ENCODE data around the gene CUL2.
A peak's percentile ranks its signal among the peaks of the same experiment; 100 is the strongest.
"Not testable (repeated sequence)": the region's sequence is repeated elsewhere in the genome, so short reads cannot be mapped to it uniquely, and the experiment has no call there.

The CUL2 gene

DNA sequence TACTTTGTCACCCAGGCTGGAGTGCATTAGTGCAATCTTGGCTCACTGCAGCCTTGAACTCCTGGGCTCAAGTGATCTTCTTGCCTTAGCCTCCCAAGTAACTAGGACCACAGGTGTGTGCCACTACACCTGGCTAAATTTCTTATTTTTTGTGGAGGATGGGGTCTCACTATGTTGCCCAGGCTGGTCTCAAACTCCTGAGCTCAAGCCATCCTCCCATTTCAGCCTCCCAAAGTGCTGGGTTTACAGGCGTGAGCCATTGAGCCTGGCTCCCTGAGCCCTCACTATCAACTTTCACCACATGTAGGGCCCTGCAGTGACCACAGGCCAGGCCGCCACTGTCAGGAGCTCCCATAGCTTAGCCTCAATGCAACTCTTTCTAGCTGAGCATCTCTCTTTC is 110.2 kb downstream of the CUL2 start:
- no peak for DNase-seq (ENCODE audit: low read depth, low spot score)

DNA sequence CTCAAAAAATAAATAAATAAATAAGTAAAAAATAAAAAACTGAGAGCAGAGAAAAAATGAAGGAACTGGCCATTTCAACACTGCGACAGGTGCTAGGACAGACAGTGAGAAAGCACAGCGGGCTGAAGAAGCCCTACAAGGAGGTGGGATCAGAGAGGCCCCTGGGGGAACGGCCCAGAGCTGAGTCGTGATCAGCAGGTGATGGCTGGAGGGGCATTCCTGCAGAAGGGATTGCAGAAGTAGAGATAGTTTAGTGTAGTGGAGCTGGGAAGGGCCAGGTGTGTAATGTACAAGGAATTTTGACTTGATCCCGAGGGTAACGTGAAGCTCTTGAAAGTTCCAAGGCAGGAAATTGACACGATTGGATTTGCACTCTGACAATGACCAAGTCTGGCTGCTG is 112.1 kb downstream of the CUL2 start:
- no peak for DNase-seq (ENCODE audit: low read depth, low spot score)

DNA sequence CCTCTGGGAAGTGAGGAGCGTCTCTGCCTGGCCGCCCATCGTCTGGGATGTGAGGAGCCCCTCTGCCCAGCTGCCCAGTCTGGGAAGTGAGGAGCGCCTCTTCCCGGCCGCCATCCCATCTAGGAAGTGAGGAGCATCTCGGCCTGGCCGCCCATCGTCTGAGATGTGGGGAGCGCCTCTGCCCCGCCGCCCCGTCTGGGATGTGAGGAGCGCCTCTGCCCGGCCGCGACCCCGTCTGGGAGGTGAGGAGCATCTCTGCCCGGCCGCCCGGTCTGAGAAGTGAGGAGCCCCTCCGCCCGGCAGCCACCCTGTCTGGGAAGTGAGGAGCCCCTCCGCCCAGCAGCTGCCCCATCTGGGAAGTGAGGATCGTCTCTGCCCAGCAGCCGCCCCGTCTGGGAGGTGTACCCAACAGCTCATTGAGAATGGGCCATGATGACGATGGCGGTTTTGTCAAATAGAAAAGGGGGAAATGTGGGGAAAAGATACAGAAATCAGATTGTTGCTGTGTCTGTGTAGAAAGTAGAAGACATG is 113.7 kb downstream of the CUL2 start:
- not testable (repeated sequence) for DNase-seq (ENCODE audit: low read depth, low spot score)

DNA sequence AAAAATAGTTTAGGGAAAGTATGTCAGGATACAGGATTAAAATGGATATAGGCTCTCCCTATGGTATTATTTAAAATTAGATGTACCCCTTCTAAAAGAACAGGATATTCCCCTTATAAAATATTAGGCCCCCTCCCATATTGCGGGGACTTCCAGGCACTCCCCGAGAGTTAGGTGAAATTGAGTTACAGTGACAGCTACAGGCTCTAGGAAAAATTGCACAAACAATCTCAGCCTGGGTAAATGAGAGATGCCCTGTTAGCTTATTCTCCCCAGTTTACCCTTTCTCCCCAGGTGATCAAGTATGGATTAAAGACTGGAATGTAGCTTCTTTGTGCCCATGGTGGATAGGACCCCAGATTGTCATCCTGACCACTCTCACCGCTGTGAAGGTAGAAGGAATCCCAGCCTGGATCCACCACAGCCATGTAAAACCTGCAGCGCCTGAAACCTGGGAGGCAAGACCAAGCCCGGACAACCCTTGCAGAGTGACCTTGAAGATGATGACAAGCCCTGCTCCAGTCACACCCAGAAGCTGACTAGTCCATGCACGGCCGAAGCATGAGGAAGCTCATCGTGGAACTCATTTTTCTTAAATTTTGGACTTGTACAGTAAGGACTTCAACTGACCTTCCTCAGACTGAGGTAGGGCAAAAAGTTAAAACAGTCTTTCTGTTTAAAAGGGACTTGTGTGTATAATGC is 115.6 kb downstream of the CUL2 start:
- DNase-seq (ENCODE audit: low read depth, low spot score) = not testable (repeated sequence)

DNA sequence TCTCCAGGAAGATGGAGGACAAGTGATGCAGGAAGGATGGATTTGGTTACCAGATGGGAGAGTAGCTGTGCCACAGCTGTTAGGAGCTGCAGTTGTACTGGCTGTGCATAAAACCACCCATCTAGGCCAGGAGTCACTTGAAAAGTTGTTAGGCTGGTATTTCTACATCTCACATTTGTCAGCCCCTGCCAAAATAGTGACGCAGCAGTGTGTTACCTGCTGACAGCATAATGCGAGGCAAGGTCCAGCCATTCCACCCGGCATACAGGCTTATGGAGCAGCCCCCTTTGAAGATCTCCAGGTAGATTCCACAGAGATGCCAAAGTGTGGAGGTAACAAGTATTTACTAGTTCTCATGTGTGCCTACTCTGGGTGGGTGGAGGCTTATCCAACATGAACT is 116.4 kb downstream of the CUL2 start:
- not testable (repeated sequence) for DNase-seq (ENCODE audit: low read depth, low spot score)

DNA sequence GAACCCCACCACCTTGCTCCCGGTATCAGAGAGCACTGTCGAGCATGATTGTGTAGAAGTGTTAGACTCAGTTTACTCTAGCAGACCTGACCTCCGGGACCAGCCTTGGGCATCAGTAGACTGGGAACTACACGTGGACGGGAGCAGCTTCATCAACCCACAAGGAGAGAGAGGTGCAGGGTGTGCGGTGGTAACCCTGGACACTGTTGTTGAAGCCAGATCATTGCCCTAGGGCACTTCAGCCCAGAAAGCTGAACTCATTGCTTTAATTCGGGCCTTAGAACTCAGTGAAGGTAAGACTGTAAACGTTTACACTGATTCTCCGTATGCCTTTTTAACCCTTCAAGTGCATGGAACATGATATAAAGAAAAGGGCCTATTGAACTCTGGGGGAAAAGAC is 117.0 kb downstream of the CUL2 start:
- not testable (repeated sequence) for DNase-seq (ENCODE audit: low read depth, low spot score)

DNA sequence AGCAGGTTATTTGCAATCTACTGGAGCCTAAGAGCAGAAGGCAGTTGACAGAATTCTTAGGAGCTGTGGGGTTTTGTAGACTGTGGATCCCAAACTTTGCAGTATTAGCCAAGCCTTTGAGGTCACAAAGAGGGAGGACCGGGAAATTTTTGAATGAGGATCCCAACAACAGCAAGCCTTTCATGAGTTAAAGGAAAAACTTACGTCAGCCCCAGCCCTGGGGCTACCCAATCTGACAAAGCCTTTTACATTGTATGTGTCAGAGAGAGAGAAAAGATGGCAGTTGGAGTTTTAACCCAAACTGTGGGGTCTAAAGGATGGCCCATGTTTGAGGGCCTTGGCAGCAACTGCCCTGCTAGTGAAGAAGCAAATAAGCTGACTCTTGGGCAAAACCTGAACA is 117.5 kb downstream of the CUL2 start:
- not testable (repeated sequence) for DNase-seq (ENCODE audit: low read depth, low spot score)

DNA sequence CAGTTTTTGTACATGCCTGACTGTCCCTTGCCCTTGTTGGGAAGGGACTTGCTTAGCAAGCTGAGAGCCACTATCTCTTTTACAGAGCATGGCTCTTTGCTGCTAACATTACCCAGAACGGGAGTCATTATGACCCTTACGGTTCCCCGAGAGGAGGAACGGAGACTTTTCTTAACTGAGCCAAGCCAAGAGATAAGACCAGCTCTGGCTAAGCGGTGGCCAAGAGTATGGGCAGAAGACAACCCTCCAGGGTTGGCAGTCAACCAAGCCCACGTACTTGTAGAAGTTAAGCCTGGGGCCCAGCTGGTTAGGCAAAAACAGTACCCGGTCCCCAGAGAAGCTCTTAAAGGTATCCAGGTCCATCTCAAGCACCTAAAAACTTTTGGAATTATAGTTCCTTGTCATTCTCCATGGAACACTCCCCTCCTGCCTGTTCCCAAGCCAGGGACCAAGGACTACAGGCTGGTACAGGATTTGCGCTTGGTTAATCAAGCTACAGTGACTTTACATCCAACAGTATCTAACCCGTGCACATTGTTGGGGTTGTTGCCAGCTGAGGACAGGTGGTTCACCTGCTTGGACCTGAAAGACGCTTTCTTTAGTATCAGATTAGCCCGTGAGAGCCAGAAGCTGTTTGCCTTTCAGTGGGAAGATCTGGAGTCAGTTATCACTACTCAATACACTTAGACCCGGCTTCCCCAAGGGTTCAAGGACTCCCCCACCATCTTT is 118.4 kb downstream of the CUL2 start:
- peak; percentile 21 for DNase-seq (ENCODE audit: low read depth, low spot score)

DNA sequence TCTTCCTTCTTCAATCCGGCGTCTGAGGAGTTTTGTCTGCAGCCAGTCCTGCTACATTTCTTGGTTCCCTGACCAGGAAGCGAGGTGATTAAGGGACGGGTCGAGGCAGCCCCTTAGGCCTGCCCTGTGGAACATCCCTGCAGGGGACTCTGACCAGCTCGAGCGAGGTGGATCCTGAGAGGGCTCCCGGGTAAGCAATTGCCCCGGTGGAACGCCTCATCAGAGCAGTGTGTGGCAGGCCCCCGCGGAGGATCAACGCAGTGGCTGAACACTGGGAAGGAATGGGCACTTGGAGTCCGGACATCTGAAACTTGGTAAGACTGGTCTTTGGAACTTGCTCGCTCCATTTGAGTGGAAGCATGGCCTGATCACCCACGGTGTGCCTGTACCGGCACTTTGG is 121.0 kb downstream of the CUL2 start:
- DNase-seq (ENCODE audit: low read depth, low spot score) = no peak

DNA sequence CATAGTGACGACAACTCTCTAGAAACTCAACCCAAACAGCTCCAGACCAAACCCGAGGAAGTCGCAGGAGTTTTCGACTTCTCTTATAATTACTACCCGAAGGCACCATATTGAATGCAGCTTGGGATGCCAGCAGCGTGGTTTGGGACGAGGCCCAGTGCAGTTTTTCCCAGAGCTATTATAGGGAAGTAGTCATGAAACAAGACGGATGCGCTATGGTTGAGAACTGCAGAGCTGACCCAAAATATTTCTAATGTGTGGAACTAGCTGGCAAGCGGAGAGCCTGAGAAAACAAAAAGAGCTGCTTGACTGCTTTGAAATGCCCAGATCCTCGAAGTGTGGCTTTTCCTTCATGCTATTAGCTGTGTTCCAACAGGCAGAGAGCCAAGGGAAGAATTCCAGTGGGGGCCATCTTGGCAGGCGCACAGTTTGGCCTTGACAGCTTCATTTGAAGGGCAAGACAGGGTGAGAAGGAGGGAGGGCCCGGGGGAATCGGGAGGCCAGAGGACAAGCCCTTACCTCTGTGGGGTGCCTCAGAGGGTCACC is 122.7 kb downstream of the CUL2 start:
- peak; percentile 98 for DNase-seq (ENCODE audit: low read depth, low spot score)

DNA sequence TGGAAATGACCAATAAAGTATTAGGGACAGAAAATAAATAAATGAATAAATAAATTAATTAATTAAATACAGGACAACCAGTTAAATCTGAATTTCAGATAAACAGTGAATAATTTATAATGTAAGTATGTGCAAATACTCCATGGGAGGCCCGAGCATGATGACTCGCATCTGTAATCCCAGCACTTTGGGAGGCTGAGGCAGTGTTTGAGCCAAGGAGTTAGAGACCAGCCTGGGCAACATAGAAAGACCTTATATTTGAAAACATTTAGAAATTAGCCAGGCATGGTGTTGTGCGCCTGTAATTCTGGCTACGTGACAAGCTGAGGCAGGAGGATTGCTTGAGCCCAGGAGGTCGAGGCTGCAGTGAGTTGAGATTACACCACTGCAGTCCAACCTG is 123.7 kb downstream of the CUL2 start:
- peak; percentile 32 for DNase-seq (ENCODE audit: low read depth, low spot score)

DNA sequence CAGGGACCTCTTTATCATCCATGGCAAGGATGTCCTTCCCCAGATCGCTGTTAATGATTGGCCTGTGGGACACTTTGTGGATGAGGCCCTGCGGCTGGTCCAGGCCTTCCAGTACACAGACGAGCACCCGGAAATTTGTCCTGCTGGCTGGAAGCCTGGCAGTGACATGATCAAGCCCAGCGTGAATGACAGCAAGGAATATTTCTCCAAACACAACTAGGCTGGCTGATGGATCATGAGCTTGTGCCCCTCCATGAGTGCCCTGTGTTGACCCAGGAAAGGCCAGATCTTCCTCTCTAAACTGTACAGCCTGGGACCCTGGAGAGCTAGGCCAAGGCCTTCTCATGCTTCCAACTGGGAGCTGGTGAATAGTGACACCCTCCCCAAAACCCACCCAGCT is 124.1 kb downstream of the CUL2 start:
- DNase-seq (ENCODE audit: low read depth, low spot score) = no peak

DNA sequence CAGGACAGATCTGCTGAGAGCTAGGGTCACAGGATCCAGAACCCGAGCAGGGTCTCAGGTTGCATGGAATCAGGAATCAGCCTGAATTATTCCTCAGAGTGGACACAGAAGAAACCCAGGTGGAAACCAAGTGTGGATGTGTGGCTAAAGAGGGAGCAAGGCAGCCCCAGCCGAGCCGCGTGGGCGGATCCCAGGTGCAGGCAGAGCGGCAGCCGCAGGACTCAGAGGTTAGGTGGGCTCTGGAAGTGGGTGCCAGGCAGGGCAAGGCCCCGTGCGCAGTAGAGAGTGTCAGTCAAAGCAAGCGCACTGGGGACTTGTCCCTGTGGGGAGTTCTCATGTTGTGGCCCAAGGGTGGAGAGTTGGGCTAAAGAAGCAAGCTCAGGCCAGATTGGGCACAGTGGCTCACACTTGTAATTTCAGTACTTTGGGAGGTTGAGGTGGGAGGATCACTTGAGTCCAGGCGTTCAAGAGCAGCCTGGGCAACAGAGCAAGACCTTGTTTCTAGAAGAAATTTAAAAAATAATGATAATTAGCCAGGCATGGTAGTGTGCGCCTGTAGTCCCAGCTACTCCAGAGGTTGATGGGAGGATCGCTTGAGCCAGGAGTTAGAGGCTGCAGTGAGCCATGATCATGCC is 125.9 kb downstream of the CUL2 start:
- no peak for DNase-seq (ENCODE audit: low read depth, low spot score)

DNA sequence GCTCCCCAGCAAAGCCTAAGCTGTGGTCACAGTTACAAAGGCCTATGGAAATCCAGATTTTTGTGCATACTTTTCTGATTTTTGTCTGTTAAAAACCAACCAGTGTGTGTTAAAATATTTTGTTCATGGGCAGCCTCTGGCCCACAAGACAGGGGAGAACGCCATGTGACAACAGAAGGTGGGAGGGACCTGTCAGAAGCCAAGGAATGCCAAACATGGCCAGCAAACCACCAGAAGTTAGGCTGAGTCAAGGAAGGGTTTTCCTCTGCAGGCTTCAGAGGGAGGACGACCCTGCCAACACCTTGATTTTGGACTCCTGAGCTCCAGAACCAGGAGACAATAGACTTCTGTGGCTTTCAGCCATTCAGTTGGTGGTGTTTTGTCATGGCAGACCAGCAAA is 127.3 kb downstream of the CUL2 start:
- DNase-seq (ENCODE audit: low read depth, low spot score) = peak; percentile 82

DNA sequence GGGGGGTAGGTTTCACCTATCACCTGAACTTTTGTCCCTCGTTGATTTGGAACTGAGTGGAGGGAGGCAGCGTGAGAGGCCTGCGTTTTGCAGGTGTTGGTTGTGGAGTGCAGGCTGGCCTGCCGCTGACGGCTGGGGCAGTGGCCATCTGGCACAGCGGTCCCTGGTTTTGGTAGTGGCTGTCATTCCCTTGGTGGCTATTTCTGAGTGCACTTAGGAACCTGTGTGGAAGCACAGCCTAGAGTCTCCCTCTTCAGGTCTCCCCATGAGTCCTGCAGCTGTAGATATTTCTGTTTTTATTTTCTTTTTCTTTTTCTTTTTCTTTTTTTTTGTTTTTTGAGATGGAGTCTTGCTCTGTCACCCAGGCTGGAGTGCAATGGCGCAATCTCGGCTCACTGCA is 129.2 kb downstream of the CUL2 start:
- peak; percentile 42 for DNase-seq (ENCODE audit: low read depth, low spot score)

DNA sequence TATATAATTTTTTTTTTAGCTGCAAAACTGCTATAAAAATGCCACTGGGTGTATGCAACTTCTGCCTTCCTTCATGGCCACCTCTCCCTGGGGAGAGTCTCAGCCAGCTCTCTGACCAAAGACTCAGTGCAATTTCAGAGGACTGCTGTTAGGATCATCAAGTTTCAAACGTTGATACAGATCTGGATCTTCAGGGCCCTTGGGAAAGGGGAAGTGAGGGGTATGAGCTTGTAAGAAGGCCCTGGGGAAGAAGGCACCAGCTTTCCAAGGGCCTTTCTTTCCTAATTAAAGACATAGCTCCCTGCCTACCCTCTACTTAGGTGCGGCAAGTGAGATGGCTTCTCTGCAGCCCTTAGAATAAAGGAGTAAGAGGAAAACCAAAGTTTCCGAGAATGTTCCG is 130.4 kb downstream of the CUL2 start:
- DNase-seq (ENCODE audit: low read depth, low spot score) = no peak

DNA sequence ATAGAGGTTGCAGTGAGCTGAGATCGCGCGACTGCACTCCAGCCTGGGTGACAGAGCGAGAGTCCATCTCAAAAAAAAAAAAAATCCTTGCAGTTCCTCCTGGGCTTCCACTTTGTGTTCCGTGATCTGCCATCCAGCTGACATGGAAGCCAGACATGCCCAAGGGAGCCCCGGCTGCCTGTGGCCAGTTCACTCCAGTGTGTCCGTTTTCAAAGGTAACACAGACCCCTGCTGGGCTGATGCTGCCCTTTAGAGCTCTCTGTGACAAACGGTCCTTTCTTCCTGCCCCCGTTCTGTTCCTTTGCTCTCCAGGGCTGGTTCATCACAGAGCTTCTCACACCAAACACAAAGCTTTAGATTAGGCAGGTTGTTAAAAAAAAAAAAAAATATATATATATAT is 130.8 kb downstream of the CUL2 start:
- DNase-seq (ENCODE audit: low read depth, low spot score) = peak; percentile 23
